Left ventricle myocardium inferior (tissue), 1 donor: Measurements from ENCODE around the gene SMYD4. TPM values are rescaled to one million over a fixed set of nuclear protein-coding genes. Genes with fewer than 3 reads are reported as not detected.
"Not testable (repeated sequence)": the region's sequence is repeated elsewhere in the genome, so short reads cannot be mapped to it uniquely, and the experiment has no call there.

Experiments used
- DNase-seq: peaks from one replicate; pipeline ENCODE4 v3.0.0-alpha.2; 2020
- H3K27ac ChIP-seq: fragments of 200-600 bp; replicated peaks from 2 replicates; pipeline ENCODE4 v1.8.0; 2021
- H3K27me3 ChIP-seq: fragments of 200-600 bp; 2 replicates; pipeline ENCODE4 v1.8.0; 2021; ENCODE audit warnings: low read depth
- H3K36me3 ChIP-seq: fragments of 200-600 bp; 2 replicates; pipeline ENCODE4 v1.8.0; 2021
- H3K4me1 ChIP-seq: fragments of 200-600 bp; 2 replicates; pipeline ENCODE4 v1.8.0; 2021
- H3K4me3 ChIP-seq: fragments of 200-600 bp; 2 replicates; pipeline ENCODE4 v1.8.0; 2021; ENCODE audit warnings: mild to moderate bottlenecking, moderate library complexity
- H3K9me3 ChIP-seq: fragments of 200-600 bp; replicated peaks from 2 replicates; pipeline ENCODE4 v1.8.0; 2021
- CTCF ChIP-seq: fragments of 200-600 bp; IDR thresholded peaks from 2 replicates; pipeline ENCODE4 v1.8.0; 2021; ENCODE audit warnings: antibody characterized with exemption, mild to moderate bottlenecking, borderline replicate concordance
- intact Hi-C: fragments of 100-400 bp; cut with micrococcal nuclease; formaldehyde crosslinking; loops from one replicate; pipeline ENCODE4 v1.11.0; 2022
- total RNA-seq: library from RNA; stranded (reverse); fragmentation: NEBNext Ultra II Directional; extraction: Animal tissue kit (Norgen Biotek cat#: 25700); gene quantifications from one replicate; pipeline ENCODE4 v1.2.1, GENCODE V29; 2021
- donor health status: DM: no; HTN: yes; CAD: no; lungs with severe emphysema.

SMYD4 gene
- total RNA-seq, 1 donor from 2014 or later: 13.7 TPM

DNA sequence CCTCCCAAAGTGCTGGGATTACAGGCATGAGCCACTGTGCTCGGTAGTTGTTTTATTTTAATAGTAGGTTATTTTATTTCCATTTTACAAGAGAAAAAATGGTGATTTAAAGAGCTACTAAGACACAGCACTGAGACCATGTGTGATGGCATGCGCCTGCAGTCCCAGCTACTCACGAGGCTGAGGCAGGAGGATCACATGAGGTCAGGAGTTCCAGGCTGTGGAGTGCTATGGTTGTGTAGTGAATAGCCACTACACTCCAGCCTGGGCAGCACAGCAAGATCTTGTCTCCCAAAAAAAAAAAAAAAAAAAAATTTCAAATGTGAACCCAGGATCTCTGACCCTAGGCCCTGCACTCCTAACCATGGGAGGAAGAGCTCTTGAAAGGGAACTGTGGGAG, 64.1 kb downstream of the SMYD4 start:
- intact Hi-C loops: no loop called here
- H3K9me3 ChIP-seq: no peaks in the 10 kb centered on the region
- H3K4me3 ChIP-seq: no peak overlapping the region
- no peak for DNase-seq
- H3K27me3 ChIP-seq: peaks cover 35% of the 10 kb centered on the region
- peak overlapping the region; percentile 85 for H3K27ac ChIP-seq
- no peaks in the 10 kb centered on the region for H3K36me3 ChIP-seq
- peaks cover 34% of the 10 kb centered on the region for H3K4me1 ChIP-seq
- TF ChIP-seq CTCF: no peak

- H3K4me1 ChIP-seq: peaks cover 34% of the 10 kb centered on the region
These were observed 65.0 kb downstream of the SMYD4 start for GRCh38 chr17:1764705-1765104.

GRCh38 chr17:1764284-1764683, 65.4 kb downstream of the SMYD4 start:
- intact Hi-C loops: no loop called here
- peaks cover 34% of the 10 kb centered on the region for H3K4me1 ChIP-seq

More at GRCh38 chr17:1764705-1765104, 65.0 kb downstream of the SMYD4 start:
- H3K36me3 ChIP-seq, DNase-seq, intact Hi-C loops, H3K9me3 ChIP-seq: not testable (repeated sequence)
- Histone ChIP-seq H3K27ac (peak overlapping the region; percentile 85), H3K4me3 (peak overlapping the region; percentile 65), H3K27me3 (peaks cover 33% of the 10 kb centered on the region)

GRCh38 chr17:1762901-1763898, 66.5 kb downstream of the SMYD4 start:
- peaks cover 34% of the 10 kb centered on the region for H3K4me1 ChIP-seq
- intact Hi-C loops: no loop called here
- peak; percentile 46 for DNase-seq

More at GRCh38 chr17:1764284-1764683, 65.4 kb downstream of the SMYD4 start:
- DNase-seq: peak; percentile 74
- Histone ChIP-seq H3K9me3 (no peaks in the 10 kb centered on the region), H3K4me3 (peak overlapping the region; percentile 65), H3K27ac (peak overlapping the region; percentile 85), H3K36me3 (no peaks in the 10 kb centered on the region), H3K27me3 (peaks cover 31% of the 10 kb centered on the region)
- no peak for TF ChIP-seq CTCF

DNA sequence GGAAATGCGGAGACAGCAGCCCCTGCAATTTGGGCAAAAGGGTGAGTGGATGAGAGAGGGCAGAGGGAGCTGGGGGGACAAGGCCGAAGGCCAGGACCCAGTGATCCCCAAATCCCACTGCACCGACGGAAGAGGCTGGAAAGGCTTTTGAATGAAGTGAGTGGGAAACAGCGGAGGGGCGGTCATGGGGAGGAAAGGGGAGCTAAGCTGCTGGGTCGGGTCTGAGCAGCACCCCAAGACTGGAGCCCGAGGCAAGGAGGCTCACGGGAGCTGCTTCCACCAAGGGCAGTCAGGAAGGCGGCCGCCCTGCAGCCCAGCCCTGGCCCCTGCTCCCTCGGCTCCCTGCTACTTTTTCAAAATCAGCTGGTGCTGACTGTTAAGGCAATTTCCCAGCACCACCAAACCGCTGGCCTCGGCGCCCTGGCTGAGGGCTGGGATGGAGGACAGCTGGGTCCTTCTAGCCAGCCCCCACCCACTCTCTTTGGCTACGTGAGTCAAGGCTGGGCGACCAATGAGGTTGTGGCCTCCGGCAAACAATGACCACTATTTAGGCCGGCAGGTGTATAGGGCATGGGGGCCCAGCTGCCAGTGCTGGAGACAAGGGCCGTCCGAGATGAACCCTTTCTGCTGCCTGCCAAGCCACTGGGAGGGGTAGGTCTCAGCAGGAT, 67.3 kb downstream of the SMYD4 start:
- Histone ChIP-seq H3K4me1 (peaks cover 34% of the 10 kb centered on the region), H3K27ac (peak overlapping the region; percentile 85), H3K36me3 (no peaks in the 10 kb centered on the region), H3K27me3 (peaks cover 22% of the 10 kb centered on the region), H3K9me3 (no peaks in the 10 kb centered on the region), H3K4me3 (peak overlapping the region; percentile 65)
- TF ChIP-seq CTCF: no peak
- intact Hi-C loops: no loop called here
- DNase-seq: peak; percentile 61

More at GRCh38 chr17:1762901-1763898, 66.5 kb downstream of the SMYD4 start:
- peaks cover 25% of the 10 kb centered on the region for H3K27me3 ChIP-seq
- peak overlapping the region; percentile 85 for H3K27ac ChIP-seq
- H3K9me3 ChIP-seq: no peaks in the 10 kb centered on the region
- H3K4me3 ChIP-seq: peak overlapping the region; percentile 65
- TF ChIP-seq CTCF: no peak
- H3K36me3 ChIP-seq: no peaks in the 10 kb centered on the region
